Measurements from ENCODE around the gene JARID2.

GRCh38 chr6:15402406-15403045, 156.7 kb downstream of the JARID2 start:
- TF ChIP-seq CTCF (conservative IDR thresholded peaks at IDR 0.05 in 1 of 2, IDR thresholded peaks at IDR 0.05 in 1 of 2; ENCODE audit: extremely low read depth in 1 of 2, insufficient read depth in 1 of 2, low read depth in 1 of 2, low read length in 2 of 2) = no peak
- no peak for TF ChIP-seq EZH2 (IDR thresholded peaks at IDR 0.05; ENCODE audit: borderline replicate concordance, low read length)

Data from mammary epithelial cell (primary cell).